GM19193 (cell line): Measurements from ENCODE around the gene PPIP5K1.

Experiments
- POLR2A ChIP-seq: IDR thresholded peaks from 4 replicates; pipeline ENCODE4 v1.6.1; 2011; ENCODE audit not compliant: insufficient read depth, insufficient read length; ENCODE audit errors: extremely low read depth

The PPIP5K1 gene

DNA sequence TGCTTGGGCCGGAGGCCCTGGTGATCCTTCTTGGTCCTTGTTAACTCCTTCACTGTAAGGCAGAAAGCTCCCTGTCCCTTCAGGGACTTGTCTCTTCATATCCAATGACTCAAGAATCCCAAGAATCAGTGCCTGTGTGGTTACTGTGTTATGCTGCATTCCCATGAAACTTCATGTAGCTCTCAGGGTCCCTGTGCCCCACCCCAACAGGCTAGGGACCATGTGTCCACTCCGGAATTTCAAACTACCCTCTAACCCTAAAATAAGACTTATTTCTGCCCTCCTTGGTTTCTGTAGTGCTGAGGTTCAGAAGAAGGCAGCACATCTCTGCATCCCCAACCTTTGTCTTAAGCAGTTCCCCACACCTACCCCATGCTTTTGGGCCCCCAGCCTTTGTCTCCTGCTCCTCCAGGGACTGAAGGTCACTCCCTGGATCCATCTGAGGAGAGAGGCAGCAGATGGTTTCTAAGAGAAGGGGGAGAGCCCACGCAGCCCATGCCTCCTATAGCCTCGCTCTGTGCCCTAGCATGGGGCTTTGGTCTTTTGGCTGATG is 73.1 kb downstream of the PPIP5K1 start:
- no peak for TF ChIP-seq POLR2A

DNA sequence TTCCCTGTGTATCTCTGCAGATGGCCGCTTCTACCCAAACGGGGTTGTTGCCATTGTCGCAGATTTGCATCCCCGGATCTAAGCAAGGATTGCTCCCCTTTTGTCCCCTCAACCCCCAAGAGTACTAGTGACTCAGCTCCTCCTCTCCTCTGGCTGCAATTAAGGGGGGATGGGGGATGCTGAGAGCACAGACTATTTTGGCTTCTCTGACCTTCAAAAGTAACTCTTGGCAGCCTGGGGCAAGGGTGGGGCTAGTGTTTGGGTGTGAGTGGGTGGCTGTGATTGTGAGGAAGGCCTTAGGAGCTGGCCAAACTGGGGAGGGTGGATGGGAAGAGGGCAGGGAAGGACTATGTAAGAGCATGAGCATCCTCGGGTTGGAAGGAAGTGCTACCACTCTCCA is 73.8 kb downstream of the PPIP5K1 start:
- no peak for TF ChIP-seq POLR2A

- TF ChIP-seq POLR2A = no peak
Measured at GRCh38 chr15:43515741-43516140, 74.3 kb downstream of the PPIP5K1 start.

DNA sequence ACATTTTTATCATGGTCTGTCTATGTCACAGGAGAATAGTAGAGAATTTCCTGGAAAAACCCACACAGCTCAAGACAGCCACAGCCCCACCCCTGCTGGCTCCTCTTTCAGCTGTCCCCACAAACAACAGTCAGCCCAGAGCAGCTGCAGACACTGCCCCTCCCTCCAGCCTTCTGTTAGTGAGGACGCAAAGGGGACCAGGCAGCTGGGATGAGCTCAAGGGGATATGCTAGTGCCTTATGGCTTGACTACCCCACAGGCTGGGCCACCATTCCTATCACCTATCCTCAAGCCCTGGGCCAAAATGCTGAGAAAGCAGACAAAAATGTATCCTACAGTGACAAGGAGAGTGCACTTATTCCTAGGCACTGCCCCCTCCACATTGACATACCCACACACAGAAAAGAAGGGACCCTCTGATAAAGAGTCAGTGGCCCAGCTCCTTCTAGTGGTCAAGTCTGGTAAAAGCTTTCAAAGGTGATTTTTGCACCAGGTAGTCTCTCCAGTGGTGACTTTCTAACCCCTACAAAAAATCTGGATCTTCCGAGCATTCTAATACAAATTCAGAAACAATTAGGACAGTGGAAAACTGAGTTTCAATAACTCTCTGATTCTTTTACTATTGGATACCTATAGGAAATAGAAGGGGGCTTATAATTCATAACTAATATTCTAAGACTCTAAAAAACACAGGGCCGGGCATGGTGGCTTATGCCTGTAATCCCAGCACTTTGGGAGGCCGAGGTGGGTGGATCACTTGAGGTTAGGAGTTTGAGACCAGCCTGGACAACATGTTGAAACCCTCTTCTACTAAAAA is 75.6 kb downstream of the PPIP5K1 start:
- no peak for TF ChIP-seq POLR2A

DNA sequence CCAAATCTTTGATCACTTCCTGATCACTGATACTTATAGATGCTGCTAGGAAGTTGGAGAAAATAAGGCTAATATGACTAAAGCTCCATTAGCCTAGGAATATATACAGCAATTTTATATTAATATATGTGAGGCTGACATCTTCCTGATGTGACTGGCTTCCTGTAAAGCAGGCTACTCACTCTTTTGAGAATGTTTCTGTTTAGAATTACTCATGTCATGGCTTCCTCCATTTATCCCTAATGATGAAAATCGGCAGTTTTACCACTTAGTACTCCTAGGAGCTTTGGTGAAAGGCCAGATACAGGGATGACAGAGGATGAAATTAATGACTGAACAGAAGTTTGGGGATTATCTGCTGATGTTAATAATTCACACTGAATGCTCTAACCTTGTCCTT is 76.5 kb downstream of the PPIP5K1 start:
- no peak for TF ChIP-seq POLR2A

- TF ChIP-seq POLR2A = no peak
Measured at GRCh38 chr15:43511012-43511885, 78.8 kb downstream of the PPIP5K1 start.

DNA sequence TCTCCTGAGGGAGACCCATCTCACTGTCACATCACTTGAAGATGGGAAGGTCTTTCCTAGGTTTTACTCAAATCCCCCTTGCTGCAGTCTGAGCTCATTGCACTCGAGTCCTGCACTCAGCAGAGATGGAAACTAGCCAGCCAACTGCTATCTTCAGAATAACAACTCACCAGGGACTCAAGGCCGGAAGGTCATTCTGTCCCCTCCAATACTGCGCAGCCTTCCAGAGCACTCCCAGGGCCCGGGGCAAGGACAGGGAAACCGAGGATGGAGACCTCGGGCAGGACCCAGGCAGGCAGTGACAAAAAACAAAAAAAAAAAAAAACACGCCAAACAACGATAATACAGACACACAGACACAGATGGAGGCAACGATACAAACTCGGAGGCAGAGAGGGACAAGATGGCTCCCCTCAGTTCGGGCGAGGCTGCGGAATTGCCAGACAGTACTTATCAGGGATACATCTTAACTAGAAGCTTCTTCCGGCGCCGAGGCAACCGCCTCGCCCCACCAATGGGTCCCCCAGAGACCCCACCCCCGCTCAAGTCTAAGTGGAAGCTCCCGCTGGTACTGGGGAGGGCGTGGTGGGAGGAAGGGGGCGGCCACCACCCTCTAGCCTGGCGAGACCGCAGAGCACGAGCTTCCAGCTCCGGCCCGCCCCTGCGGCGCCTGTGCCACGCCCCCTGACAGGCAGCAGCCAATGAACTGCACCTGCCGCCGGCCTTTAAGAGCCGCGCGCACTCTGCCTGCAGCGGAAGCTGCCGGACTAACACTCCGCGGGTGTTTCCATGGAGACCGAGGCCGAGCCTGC is 79.6 kb downstream of the PPIP5K1 start:
- TF ChIP-seq POLR2A = peak; percentile 49

GRCh38 chr15:43509660-43510199 is 80.3 kb downstream of the PPIP5K1 start:
- no peak for TF ChIP-seq POLR2A

GRCh38 chr15:43508991-43509659 is 80.9 kb downstream of the PPIP5K1 start:
- no peak for TF ChIP-seq POLR2A

DNA sequence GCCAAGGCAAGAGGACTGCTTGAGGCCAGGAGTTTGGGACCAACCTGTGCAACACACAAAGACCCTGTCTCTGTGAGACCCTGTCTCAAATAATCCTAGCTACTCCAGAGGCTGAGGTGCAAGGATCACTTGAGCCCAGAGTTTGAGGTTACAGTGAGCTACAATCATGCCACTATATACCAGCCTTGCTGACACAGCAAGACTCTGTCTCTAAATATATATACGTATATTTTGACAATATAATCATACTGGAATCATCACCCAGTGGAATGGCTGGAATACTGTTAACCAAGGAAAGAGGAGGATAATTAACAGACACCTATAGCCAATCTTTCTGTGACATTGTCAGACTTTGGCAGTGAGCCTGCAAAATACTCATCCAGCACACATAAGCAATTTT is 81.6 kb downstream of the PPIP5K1 start:
- TF ChIP-seq POLR2A = no peak

DNA sequence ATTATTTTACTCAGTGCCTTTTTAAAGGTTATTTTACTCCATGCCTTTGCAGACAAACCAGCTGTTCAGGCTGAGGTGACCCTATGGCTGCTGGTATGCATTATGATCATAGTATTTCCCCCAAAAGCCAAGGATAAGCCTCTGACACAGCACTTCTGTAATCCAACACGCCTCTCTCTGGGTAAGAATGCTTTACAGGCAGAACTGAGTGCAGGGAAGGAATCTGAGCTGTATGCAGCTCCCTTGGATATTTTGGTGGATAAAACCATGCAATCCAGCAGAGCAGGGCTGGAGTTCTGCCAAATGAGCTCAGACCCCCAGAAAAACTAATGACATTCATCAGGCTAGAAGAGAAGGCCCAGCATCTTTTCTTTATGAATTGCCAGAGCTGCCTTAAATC is 84.3 kb downstream of the PPIP5K1 start:
- TF ChIP-seq POLR2A = no peak

- no peak for TF ChIP-seq POLR2A
Measured at GRCh38 chr15:43499635-43500034, 90.4 kb downstream of the PPIP5K1 start.

DNA sequence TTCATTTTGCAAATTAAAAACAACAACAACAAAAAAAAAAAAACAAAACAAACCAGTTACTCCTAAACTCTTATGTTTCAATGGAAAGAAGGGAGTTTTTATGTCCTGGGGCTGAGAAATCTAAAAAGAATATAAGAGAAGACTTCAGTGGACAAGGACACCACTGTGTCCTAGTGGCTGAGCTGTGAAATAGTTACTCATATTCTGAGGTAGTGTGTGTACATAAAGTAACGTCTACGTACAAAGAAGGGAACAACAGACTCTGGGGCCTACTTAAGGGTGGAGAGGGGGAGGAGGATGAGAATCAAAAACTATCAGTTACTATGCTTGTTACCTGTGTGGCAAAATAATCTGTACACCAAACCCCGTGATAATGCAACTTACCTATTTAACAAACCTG is 91.0 kb downstream of the PPIP5K1 start:
- no peak for TF ChIP-seq POLR2A
